SW480 (cell line): ENCODE measurements around the gene EDN1.

Source experiments
- DNase-seq: peaks from one replicate; pipeline ENCODE4 v3.0.0-alpha.2; 2016; ENCODE audit warnings: low spot score

Gene EDN1

DNA sequence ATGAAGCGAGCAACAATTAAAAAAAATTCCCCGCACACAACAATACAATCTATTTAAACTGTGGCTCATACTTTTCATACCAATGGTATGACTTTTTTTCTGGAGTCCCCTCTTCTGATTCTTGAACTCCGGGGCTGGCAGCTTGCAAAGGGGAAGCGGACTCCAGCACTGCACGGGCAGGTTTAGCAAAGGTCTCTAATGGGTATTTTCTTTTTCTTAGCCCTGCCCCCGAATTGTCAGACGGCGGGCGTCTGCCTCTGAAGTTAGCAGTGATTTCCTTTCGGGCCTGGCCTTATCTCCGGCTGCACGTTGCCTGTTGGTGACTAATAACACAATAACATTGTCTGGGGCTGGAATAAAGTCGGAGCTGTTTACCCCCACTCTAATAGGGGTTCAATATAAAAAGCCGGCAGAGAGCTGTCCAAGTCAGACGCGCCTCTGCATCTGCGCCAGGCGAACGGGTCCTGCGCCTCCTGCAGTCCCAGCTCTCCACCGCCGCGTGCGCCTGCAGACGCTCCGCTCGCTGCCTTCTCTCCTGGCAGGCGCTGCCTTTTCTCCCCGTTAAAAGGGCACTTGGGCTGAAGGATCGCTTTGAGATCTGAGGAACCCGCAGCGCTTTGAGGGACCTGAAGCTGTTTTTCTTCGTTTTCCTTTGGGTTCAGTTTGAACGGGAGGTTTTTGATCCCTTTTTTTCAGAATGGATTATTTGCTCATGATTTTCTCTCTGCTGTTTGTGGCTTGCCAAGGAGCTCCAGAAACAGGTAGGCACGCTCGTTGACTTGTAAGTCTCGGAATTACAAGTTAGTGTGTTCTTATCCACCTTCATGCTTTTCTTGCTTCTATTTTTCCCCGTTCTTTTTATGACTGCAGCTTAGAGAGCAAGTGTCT lies at the start of gene EDN1:
TSS of gene EDN1 (plus strand) at position 429 of the 888 bp plus-strand sequence. CDS start at position 698, 269 bp downstream.
- DNase-seq, result peak; percentile 72

DNA sequence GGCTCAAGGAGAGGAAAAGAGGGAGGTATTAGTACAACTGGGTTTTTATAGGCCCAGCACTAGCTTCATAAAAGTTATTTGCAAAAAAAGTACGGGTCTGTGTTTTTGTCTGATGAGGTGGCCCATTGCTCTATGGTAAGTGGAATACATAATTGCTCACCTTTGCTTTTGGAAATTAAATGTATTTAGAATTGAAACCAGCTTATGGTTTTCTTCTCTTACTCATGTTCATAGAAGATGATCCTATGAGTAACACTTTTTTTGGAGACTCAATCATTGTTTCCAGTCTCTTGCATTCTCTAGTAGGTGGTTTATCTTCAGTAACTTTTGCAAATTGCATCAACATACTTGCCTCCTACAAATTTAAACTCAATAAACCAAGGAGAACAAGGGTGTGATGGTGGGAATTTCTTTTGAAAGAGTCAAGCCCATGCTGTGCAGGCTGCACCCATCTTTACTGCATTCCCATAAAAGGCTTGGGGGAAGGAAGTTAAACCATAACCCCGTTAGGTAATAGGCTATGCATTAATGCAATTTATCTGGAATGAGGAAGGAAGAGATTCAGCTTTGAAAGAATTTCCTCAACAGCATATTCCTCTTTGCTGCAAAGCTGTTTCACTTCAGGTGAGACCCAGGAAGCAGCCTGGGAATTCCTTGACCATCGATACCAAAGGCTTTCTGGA lies 48.5 kb upstream of the EDN1 start:
- DNase-seq, result no peak

DNA sequence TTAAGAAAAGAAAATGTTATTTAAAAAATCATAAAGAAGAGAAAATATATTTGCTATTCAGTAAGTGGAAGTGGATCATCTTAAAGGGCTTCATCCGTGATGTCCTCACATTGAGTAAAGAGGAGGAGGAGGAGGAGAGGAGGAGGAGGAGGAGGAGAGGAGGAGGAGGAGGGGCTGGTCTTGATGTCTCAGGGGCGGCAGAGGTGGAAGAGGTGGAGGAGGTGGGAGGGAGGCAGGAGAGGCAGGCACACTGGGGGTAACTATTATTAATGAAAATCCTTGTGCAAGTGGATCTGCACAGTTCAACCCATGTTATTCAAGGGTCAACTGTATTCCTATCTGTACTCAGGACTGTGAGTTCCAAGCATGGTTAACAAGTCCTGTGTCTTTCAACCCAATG lies 47.0 kb upstream of the EDN1 start:
- DNase-seq, result no peak

DNA sequence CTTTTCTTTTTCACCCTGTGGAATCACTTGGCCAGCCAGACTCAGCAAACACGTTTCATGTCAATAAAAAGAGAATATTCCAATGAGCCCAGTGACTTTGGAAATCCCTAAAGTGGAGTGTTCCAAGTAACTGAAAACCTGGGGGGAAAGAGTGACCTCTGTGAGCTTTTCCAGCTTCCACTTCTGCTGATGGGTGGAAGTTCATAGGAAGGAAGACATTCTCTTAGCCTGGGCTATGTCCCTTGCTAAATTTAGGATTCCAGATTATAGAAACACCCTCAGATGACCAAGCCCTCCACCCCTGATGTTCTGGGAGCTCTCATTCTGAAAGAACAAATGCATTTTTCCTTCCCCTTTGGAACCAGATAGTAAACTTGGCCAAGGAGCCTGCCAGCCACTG lies 44.8 kb upstream of the EDN1 start:
- DNase-seq, result no peak

DNA sequence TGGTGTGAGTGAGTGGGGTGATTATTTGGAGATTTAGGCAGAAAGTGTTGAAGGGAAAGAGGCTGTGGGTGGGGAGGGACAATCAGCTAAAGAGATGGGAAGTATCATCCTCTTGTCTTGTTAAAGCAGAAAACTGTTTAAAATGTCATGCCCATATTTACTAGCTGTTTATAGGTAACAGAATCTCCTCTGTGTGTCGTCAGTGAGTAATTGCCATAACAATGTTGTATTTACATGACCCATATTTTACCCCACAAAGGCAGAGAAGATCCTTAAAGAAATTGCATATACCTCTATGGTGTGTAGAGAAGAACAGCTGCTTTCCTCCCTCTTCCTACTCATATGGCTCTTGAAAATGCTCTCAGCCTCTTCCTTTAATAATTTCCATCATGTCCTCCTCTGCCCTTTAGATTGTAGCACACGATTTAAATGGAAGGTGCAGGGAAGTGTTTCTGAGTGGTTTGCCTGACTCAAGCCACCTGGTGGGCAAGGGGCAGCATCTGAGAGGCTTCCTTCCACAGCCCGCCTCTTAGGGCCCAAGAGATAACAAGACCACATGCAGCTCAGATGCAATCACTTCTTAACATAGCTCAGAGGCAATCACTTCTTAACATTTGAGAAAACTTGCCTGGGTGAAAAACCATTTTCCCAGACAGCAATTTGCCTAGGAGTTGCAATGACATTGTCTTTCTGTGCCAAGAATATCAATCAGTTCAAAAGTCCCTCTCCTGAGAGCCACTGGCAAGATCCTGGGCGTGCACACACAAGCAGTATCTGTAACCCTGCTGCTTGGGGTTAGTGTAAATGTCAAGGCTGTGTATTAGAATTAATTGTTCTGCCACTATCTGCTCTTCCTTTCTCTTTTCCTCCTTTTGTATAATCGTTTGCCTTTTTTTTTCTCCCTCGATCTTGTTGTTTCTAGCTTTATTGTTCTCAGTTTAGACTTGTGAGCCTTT lies 44.1 kb upstream of the EDN1 start:
- DNase-seq, result no peak

DNA sequence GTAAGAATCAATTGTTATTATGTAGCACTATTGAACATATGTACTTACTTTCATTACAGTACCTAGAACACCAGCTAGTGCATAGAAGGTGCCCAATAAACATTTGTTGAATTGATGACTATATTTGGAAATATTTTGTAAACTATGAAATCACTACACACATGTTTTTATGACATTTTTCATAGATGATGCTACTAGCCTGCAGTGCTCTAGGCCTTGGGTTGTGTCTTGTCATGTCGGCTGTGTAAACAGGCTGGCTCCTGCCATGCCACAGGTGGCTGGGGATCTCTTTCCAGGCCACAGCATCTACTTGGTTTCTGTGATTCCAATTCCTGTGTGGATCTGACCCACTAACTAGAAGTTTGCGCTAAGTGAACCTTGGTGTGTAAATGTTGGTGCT lies 43.3 kb upstream of the EDN1 start:
- DNase-seq, result no peak

DNA sequence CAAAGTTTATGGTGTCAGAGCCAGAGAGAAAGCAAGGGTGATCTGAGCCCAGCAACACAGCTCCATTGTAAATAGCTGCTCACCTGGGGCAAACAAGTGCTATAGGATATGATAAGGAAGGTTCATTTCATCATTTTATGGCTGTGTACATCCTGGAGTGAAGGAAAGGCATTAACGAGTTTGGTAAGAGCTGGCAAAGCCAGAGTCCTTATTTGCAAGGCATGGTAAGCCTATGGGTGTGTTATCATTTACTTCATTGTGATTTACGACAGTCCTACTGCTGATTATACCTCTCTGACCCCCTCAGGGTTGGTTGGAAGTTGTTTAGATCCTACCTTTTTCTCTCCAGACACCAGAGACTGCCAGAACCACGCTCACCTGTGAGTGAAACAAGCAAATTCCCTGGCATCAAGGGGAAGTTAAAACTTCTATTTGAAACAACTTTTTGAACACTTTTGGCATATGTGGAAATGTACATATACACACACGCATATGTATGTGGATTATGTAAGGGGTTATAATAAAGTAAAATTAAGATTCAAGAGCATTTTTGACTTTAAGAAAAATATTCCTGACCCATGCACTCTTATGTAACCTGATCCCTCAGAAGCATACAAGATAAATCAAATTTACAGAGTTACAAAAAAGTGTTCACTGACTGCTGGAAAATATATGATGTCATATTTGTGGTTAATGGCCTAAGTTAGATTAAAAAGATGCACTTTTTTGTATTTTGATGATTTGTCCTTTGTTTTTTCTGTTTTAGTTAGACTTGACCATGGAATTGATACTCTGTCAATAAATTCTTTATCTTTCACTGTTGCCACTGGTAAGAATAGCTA lies 40.4 kb upstream of the EDN1 start:
- DNase-seq, result no peak

DNA sequence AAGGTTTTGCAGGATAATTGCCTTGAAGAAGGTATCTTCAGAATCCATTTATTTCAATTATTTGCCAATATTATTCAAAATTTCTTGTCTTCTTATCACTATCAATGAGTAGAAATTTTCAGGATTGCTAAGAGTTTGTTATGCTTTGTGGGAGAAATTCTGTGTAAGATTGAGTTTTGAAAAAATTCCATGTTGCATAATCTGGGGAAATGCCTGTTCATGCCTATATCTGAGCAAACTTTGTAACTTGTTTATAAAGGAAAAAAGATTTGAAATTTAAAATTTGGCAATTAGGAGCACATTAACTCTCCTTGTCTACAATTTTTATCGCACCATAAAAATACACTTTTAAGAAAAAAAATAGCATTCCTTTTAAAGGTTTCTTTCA lies 39.8 kb upstream of the EDN1 start:
- no peak for DNase-seq

DNA sequence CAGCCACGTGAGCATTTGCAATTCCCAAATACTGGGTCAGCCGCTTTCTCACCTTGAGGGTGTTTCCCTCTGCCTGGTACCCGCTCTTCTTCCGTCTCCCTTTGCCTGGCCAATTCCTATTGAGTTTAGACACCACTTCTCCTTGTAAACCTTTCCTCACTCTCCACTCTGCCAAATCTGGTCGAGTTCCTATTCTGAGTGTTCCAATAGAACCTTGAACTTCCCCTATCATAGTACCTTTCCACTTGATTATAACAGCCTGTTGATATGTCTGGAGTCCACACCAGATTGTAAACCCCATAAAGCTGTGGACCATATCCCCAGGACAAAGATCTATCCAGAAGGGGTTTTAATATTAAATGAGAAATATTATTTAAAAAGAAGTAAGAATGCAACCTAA lies 36.0 kb upstream of the EDN1 start:
- no peak for DNase-seq

DNA sequence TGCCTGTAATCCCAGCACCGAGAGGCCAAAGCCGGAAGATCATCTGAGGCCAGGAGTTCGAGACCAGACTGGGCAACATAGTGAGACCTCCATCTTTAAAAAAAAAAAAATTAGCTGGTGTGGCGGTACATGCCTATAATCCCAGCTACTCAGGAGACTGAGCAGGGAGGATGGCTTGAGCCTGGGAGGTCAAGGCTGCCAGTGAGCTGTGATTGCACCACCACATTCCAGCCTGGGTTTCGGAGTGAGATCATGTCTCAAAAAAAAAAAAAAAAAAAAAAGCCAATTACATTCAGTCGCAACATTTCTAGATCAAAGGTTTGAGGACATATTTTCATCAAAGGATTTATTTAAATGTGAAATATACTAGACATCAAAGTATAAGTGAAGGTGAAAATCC lies 32.0 kb upstream of the EDN1 start:
- no peak for DNase-seq

DNA sequence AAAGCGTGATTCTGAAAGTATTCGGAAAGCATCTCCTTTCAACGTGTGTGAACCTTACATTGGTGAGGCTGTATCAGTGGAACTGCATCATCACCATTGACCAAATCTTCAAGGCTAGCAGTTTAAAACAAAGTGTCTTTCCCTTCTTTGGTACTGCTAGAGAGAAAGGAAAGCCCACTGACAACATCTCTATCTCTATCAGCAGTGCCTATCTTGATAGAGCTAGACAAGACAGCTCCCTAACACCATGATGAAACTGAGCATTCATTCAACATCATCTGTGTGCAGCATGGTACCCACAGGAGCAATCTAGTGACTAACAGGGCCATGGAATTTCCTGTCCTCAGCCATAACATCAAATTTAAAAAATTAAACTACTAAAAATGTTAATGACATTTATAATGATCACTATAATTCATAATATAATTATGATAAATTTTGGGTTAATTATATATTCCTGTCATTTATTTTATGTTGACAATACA lies 31.5 kb upstream of the EDN1 start:
- no peak for DNase-seq

DNA sequence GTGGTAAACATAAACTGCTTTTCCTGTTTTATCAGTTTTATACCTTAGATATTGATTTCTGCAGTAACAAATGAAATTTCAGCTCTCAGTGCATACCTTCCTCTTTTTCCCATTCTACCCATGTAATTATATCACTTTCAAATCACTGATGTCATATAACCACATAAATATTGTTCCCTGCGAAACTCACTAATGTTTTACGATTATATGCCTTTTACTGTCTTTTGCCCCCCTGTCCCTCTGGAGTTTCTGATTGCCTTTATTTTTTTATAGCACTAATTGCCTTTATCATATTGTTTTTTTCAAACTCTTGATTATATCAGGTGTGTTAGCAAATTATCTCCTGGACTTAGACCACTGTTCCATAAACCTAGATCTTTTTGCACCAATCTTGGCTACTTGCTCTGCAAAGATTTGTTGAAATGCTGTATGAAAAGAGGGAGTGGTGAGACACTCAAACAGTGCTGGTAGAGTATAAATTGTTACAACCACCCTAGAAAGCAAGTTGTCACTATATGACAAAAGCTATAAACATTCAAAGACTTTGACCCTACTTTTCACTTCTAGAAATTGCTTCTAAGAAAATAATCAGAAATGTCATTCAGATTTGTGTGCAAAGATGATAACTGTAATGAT lies 29.6 kb upstream of the EDN1 start:
- DNase-seq, result no peak

DNA sequence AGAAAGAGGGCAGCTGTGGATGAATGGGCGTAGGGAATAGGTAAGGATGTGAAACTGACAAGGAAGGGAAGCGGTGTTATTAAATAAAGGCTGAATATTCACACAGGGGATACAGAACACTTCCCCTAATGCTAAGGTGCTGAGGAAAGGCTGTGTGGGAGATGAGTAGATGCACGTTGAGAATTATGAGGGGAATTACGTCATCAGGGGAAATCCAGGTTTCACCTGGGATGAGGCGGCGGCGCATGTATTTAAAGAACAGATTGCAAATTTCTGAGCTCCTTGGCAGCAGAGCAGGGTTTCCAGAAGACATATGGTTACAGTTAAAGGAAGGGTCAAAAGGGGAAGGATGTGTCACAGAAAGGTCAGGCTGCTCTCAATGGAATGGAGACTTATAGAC lies 28.7 kb upstream of the EDN1 start:
- no peak for DNase-seq

DNA sequence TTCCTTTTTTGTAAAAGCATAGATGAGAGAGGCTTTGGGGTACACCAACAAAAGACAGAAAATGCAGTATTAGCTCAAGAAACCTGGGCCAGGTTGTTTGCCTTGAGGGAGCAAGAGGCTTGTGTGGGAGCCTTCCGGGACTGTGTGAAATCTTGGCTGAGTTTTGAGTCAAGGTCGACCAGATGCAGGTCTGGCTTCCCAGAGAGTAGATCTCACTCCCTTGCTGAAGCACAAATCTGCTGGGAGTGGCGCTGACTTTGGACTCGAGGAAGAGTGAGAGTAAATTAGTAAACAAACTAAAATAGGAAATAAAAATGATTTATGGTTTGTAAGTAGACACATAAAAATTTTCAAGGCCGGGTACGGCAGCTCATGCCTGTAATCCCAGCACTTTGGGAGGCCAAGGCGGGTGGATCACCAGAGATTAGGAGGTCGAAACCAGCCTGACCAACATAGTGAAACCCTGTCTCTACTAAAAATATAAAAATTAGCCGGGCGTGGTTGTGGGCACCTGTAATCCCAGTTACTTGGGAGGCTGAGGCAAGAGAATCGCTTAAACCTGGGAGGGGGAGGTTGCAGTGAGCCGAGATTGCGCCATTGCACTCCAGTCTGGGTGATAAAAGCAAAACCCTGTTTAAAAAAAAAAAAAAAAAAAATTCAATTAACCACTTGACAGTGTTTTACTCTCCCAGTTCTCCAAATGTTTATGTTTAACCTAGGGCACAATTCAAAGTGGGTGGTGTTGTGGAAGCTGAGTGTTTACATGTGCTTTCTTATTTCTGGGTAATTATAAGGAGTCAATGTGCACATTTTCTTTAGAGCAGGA lies 27.7 kb upstream of the EDN1 start:
- DNase-seq, result no peak

DNA sequence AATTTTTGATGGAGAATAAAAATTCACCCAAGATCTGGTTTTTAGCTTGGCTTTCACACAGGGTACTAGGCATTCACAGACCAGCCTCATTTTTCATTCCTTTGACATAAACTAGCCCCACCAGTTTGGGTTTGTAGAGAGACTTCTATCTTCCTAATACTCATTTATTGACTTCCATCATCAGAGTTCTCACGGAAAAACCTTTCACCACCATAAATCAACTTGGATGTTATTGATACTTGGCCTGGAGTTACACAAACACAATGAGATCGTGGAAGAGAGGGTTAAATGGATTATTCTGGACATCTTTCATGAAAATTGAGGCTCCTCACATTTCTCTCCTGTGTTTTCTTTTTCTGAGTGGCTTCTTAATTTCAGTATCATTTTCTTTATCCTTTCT lies 26.8 kb upstream of the EDN1 start:
- DNase-seq, result no peak

DNA sequence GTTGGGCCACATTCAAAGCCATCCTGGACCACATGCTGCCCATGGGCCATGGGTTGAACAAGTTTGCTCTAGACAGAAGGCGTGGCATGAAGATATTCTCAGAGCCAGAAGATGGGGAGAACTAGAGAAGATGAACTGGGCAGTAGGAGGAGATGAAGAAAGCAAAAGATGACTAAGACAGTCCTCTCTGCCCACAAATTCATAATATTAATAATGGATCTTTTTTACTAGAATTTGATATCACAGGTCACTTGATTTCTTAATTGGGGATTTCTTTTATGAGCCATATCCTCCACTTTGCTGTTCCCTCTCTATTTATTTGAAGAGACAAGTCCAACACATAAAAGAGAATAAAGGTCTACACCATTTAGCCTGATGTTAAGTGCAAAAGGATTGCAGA lies 25.5 kb upstream of the EDN1 start:
- DNase-seq, result no peak

DNA sequence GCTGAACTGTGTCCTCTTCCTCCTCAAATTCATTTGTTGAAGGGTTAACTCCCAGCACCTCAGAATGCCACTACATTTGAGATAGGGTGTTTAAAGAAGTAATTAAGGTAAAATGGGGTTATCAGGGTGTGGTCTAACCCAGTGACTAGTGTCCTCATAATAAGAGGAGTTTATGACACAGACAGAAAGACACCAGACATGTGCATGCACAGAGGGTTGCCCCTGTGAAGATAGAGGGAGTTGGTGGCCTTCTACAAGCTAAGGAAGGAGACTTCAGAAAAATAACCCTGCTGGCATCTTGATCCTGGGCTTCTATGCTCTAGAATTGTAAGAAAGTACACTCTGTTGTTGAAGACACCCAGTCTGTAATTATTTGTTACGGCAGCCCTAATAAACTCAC lies 24.9 kb upstream of the EDN1 start:
- DNase-seq, result no peak

DNA sequence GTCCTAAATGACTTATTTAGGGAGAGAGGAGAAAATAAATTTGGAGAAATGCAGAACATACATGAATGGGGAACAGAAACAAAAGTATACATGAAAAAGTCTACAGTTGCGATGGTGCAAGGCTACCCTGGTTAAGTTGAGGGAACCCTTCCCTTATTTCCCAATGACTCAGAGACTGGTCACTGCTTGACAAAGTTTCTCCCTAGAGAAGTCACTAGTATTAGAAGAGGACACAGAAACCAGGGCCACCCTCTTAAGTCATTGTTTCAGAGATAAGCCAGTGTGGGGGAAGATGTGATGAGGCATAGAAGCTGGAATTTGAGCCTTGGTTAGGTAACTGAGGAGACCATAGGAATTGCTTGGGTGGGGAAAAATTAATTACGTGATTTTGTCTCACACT lies 24.4 kb upstream of the EDN1 start:
- no peak for DNase-seq

DNA sequence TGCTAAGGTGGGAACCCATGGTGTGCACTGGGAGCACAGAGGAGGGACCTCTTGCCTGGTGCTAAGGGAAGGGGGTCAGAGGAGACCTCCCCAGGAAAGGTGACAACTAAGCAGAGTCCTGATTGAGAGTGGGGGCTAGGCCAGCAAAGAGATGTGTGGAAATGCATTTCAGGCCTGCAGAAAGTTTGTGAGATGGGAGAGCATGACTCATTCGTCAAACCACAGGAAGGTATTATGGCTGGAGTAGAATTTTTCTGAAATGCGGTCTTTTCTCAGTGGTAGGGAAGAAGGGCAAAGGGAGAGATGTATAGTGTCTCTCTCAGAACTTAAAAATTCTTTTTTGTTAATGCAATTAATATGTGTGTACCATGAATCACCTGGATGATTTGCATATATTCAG lies 23.6 kb upstream of the EDN1 start:
- DNase-seq, result no peak

DNA sequence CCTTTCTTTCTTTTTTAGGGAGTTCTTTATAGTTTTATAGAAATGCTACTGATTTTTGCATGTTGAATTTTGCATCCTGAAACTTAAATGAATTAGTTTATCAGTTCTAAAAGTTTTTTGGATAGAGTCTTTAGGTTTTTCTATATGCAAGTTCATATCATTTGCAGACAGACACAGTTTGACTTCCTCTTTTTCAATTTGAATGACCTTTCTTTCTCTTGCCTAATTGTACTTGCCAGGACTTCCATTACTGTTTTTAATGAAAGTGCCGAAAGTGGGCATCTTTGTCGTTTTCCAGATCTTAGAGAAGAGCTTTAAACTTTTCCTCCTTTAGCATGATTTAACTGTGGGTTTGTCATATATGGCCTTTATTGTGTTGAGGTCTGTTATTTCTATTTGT lies 21.1 kb upstream of the EDN1 start:
- no peak for DNase-seq
